GM19099 (cell line): Measurements from ENCODE around the gene BARHL2.

ENCODE experiments used
- POLR2A ChIP-seq: IDR thresholded peaks from 3 replicates; pipeline ENCODE4 v1.6.1; 2011; ENCODE audit warnings: low read depth; ENCODE audit not compliant: insufficient read length; ENCODE audit errors: extremely low read depth

The BARHL2 gene

DNA sequence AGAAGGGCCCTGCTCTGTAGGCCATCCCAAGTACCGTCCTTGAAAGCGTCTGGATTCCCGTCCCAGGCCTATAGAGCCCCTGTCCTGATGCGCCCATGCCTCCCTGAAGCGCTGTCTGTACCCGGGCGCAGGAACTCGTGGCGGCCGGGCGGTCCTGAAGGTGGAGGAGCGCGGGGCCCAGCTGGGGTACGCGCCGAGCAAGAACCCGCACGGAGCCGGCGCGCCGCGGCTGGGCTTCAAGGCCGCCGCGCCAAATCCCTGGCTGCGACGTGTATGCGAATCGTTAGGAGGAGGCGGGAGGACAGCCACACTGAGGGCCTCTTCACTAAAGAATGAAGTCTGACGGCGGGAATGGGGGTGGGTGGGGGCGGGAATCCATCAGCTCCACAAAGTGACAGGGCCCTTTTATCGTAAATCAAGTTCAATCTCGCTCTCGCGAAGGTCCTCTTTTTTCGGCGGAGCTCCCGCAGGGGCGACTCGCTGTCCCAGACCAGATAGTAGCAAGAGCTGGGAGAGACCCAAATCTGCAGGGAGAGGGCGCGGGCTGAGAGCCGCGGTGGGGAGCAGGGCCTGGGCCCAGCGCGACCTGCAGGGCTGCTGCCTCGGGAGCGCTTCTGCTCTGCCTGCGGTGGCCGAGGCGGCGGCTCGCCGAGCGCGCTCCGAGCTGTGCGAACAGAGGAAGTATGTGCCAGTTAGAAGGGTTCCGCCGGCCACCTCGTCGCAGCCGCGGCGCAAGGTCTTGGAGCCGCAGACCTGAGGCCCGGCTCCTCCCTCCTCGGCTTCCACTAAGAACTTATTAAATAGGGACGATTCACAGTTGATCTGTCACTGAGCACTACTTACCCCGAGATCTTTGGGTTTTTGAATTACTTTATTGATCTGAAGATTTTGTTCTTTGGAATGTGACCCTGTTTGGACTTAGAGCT, 10.4 kb downstream of the BARHL2 start:
- no peak for TF ChIP-seq POLR2A

DNA sequence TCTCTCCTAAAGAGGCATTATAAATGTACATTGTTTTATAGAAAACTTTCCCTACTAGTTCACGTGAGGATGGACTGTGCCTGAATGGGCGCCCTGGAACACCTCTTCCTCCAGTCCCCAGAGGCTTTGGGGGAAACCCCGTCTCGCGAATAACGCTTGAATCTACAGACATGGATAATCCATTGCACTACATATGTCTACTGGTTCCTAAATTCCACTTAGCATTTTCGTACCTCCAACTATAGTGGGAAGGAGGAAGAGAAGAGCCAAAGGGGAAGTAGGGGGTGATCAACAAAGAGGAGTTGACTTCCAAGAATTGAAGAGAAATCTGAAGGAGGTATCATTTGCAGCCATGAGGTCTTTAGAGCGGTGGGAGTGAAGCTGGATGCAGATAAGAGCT, 11.1 kb downstream of the BARHL2 start:
- no peak for TF ChIP-seq POLR2A

DNA sequence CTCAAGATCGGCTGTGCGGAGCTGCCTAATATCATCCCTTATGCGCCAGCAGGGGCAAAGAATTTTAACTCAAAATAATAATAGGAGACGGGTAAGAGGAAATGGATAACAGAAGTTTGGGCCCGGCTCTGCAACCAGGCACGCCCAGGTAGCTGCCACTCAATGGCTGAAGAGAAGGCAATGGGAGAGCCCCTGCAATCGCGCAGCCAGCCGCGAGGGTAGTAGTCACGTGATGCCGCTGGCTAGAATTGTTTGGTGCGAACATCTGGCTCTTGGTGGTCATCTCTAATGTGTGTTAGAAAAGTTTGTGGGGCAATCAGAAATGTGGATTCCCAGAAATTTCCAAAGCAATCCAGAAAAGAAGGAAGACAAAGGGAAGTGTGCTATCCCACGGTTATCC, 12.3 kb downstream of the BARHL2 start:
- TF ChIP-seq POLR2A = no peak

DNA sequence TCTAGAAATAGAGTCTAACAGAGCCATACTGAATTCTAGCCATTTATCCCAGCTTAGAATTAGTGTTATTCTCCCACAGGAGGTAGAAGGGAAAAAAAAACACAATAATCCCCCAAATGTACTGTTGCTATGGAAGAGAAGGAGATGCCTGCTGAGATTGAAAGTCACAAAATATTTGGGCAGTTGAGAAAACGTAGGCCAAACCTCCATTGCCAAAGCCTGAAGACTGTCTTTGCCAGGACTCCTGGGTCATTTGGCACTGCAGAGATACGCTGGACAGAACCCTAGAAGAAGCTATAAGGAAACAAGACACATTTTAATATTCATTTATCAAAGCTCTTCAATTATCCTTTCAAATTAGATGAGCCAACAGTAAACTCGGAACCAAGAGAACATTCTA, 22.3 kb downstream of the BARHL2 start:
- TF ChIP-seq POLR2A = no peak

DNA sequence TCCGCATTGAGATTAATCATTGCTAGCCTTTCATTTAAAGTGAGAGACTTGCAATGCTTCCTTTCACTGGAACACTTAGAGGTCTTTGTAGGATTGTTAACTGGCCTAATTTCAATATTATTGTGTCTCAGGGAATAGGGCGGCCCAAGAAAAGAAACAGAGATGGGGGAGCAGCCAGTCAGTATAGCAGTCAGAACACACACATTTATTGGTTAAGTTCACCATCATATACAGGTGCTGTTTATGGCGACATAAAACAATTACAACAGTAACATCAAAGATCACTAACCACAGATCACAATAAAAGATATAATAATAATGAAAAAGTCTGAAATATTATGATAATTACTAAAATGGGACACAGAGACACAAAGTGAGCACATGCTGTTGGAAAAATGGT, 29.4 kb downstream of the BARHL2 start:
- no peak for TF ChIP-seq POLR2A

DNA sequence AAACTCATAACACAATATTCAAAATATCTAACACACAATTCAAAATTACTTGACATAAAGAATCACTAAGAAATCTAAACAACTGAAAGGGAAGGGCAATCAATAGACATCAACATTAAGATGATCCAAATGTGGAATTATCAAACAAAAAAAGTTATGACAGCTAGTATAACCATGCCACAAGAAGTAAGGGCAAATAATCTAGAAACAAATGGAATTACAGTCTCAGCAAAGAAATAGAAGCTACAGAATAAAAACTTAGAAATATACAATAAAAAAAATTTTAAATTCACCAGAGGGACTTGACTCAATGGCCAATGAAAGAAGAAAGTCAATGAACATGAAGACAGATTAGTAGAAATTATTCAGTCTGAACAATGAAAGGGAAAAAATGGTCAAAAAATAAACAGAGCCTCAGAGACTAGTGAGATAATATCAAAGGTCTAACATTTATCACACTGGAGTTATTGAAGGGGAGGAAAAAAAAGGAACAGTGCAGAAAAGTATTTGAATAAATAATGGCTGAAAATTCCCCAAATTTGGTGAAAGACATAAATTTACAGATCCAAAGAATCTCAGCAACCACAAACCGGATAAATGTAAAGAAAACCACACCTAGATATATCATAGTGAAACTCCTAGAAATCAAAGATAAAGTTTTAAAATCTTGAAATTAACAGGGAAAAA, 41.8 kb downstream of the BARHL2 start:
- TF ChIP-seq POLR2A = no peak

DNA sequence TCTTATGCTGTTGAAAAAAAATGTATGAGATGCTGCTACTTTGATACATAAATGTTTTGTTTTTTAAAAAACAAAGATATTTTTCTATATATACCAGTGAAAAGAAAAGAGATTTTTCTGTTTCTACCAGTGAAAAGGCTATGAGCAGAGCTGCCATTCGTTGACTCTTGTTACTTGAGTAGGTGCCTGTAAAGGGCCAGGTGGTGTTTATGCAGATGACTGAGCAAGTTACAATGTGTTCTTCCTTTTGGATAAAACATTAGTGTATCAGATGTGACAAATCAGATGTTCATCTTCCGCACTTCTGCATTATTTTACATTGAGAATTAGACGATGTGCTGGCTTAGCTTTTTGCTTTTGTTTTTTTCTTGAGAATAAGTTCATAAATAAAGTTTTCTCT, 45.4 kb downstream of the BARHL2 start:
- TF ChIP-seq POLR2A = no peak

DNA sequence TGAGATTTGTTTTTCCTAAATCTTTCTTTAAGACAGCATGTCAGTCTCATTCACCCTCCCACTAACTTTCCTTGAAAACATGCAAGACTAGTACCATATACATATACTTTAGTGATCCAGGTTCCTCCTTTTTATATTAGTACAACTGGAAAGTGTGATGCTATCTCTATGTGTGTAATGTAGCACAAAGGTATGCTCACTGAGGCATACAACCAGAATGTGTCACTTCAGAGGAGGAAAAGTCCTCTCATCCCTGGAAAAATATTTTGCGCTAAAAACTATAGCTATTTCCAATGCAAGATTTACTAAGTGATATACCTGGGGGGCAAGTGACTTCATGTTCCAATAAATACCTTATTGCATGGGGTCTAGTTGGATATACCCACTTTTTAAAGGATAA, 45.9 kb downstream of the BARHL2 start:
- TF ChIP-seq POLR2A = no peak
